ENCODE data around the gene TFRC. TPM values are rescaled to one million over a fixed set of nuclear protein-coding genes. Genes with fewer than 3 reads are reported as not detected.

TFRC gene
- 446 and 494 TPM in 2 replicates for total RNA-seq

DNA sequence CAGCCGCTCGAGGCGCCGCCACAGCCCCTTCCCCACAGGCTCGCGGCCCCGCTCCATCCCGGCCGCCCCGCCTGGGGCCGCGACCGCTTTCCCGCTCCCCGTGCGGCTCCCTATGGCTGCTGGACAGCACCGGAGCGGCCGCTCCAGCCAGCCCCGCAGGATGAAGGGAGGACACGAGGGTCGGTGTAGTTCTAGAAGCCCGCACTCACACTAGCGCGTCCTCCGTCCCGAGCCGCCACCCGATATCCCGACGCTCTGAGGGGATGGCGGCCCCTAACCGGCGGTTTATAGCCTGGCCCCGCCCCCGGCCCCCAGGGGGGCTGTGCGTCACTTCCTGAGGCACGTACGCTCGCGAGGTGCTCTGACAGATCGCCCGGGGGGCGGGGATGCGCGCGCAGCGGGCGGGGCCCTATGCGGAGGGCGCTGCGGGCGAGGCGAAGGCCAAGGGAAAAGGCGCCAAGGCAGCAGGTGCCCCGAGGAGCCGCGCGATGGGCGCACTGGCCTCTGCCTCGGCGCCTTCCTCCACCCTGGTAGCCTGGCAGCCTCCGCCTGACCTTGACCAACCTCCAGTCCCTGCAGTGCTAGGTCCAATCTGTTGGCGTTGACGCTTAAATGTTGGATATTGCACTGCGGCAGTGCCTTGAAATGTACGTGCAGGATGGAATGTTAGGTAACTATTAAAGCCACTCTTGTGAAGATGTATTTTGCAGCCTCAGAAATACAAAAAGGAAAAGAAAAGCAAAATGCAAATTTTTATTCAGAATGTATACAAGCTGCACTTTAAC, at the start of gene TFRC:
Gene TFRC (minus strand): TSS at position 257 of the 785 bp plus-strand sequence. CDS start 4,991 bp downstream, outside the sequence.

Other genes starting within 250 kb of the TFRC start
- 4.8 and 16.9 TPM in 2 replicates for gene TNK2, start 173.5 kb downstream of the TFRC start, total RNA-seq
- gene ZDHHC19, start 129.3 kb upstream of the TFRC start, total RNA-seq = not detected in 2 replicates
- not detected in 2 replicates for gene SLC51A, start 134.4 kb upstream of the TFRC start, total RNA-seq
- 82.5 and 98.9 TPM in 2 replicates for gene PCYT1A, start 205.6 kb upstream of the TFRC start, total RNA-seq
- 5.9 and 7.2 TPM in 2 replicates for gene DYNLT2B, start 236.2 kb upstream of the TFRC start, total RNA-seq

Data from smooth muscle cell of the umbilical artery (primary cell).